Measurements from ENCODE around the gene UGT3A1. TPM values are rescaled to one million over a fixed set of nuclear protein-coding genes. Genes with fewer than 3 reads are reported as not detected.

Gene UGT3A1
- total and polyA plus RNA-seq, 2 donors (not counting 3 experiments of a cell fraction or from before 2014, with no cell fraction given), result not detected

DNA sequence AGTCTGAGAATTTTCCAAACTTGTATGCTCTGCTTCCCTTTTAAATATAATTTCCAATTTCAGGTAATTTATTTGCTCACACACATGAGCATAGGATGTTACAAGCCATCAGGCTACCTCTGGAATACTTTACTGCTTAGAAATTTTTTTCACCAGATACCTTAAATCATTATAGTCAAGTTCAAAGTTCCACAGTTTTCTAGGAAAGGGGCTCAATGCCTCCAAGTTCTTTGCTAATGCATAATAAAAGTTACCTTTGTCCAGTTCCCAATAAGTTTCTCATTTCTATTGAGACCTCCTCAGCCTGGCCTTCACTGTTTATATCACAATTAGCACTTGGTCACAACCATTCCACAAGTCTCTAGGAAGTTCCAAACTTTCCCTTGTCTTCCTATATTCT is 16.2 kb upstream of the UGT3A1 start:
- H3K36me3 ChIP-seq (ENCODE audit: control insufficient read depth in 2 of 2, extremely low read depth in 1 of 2, insufficient read depth in 2 of 2, low read length in 2 of 2), result no peaks in the 10 kb centered on the region
- BruUV-seq (replicated peaks), result no TSS peak
- dilution Hi-C loops (cut with MboI; ENCODE audit: extremely low pct_ligation_motif_present, low sequenced_read_pairs), result no loop called here
- no peak overlapping the region for H3K4me3 ChIP-seq (replicated peaks in 1 of 3; ENCODE audit: insufficient read depth in 1 of 3, low read depth in 1 of 3, low read length in 3 of 3)
- no peaks in the 10 kb centered on the region for H3K9me3 ChIP-seq (replicated peaks; ENCODE audit: control insufficient read depth, insufficient read depth, low read length)
- intact Hi-C loops (cut with micrococcal nuclease), result no loop called here
- no peak overlapping the region for H3K4me2 ChIP-seq (ENCODE audit: insufficient read depth, low read length)
- no peak for TF ChIP-seq POLR2AphosphoS5 (IDR thresholded peaks at IDR 0.05; ENCODE audit: insufficient read depth, low read depth, low read length)
- TF ChIP-seq JUN (IDR thresholded peaks at IDR 0.05; ENCODE audit: borderline replicate concordance, insufficient read depth, insufficient read length, low read depth), result no peak
- no peak for TF ChIP-seq POLR2A (IDR thresholded peaks at IDR 0.05; ENCODE audit: low read depth, low read length)
- TF ChIP-seq MYC (IDR thresholded peaks at IDR 0.05; ENCODE audit: low read depth, low read length), result no peak
- no peak for TF ChIP-seq EZH2 (IDR thresholded peaks at IDR 0.05; ENCODE audit: borderline replicate concordance, low read depth, low read length, severe bottlenecking)
- no peak for TF ChIP-seq GATA2 (IDR thresholded peaks at IDR 0.05; ENCODE audit: insufficient read depth, insufficient read length, low read depth, low read length)
- no peak for TF ChIP-seq FOS (IDR thresholded peaks at IDR 0.05; ENCODE audit: borderline replicate concordance, insufficient read depth, low read length)
- TF ChIP-seq, protein P1, sequence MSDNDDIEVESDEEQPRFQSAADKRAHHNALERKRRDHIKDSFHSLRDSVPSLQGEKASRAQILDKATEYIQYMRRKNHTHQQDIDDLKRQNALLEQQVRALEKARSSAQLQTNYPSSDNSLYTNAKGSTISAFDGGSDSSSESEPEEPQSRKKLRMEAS (IDR thresholded peaks at IDR 0.05; ENCODE audit: insufficient read depth, insufficient read length), result no peak
- TF ChIP-seq, protein P2, sequence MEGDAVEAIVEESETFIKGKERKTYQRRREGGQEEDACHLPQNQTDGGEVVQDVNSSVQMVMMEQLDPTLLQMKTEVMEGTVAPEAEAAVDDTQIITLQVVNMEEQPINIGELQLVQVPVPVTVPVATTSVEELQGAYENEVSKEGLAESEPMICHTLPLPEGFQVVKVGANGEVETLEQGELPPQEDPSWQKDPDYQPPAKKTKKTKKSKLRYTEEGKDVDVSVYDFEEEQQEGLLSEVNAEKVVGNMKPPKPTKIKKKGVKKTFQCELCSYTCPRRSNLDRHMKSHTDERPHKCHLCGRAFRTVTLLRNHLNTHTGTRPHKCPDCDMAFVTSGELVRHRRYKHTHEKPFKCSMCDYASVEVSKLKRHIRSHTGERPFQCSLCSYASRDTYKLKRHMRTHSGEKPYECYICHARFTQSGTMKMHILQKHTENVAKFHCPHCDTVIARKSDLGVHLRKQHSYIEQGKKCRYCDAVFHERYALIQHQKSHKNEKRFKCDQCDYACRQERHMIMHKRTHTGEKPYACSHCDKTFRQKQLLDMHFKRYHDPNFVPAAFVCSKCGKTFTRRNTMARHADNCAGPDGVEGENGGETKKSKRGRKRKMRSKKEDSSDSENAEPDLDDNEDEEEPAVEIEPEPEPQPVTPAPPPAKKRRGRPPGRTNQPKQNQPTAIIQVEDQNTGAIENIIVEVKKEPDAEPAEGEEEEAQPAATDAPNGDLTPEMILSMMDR (IDR thresholded peaks at IDR 0.05; ENCODE audit: extremely low read depth in 1 of 2, insufficient read depth in 1 of 2, low read depth in 1 of 2, low read length in 2 of 2), result no peak
- ChIA-PET CTCF (no interaction called here), POLR2A (no interaction called here)
- no peak overlapping the region for H2AFZ ChIP-seq (ENCODE audit: low read depth, low read length)
- no peaks in the 10 kb centered on the region for H3K27me3 ChIP-seq (ENCODE audit: control insufficient read depth in 2 of 2, insufficient read depth in 2 of 2, low read length in 2 of 2)
- no peaks in the 10 kb centered on the region for H3K79me2 ChIP-seq (ENCODE audit: control insufficient read depth, insufficient read depth, low read length)
- FAIRE-seq (no peak), DNase-seq (ENCODE audit: low read depth, low spot score) (no peak)
- H4K20me1 ChIP-seq (replicated peaks; ENCODE audit: control insufficient read depth, extremely low read depth, insufficient read depth, low read length), result no peaks in the 10 kb centered on the region
- H3K27ac ChIP-seq (ENCODE audit: insufficient read depth, low read depth, low read length), result no peak overlapping the region
- no peaks in the 10 kb centered on the region for H3K9me1 ChIP-seq (replicated peaks; ENCODE audit: control insufficient read depth, extremely low read depth, insufficient read depth, low read length)
- H3K9ac ChIP-seq (replicated peaks; ENCODE audit: extremely low read depth, insufficient read depth, low read length), result no peak overlapping the region
- no peaks in the 10 kb centered on the region for H3K4me1 ChIP-seq (ENCODE audit: control insufficient read depth, extremely low read depth, insufficient read depth, low read length)

Data from endothelial cell of umbilical vein (primary cell).